OCI-LY1 (cell line): ENCODE results near the gene USP24.

Experiments used
- H2AFZ ChIP-seq: fragments of 200-600 bp; sonication (generic), shearing (Covaris generic); 2 replicates; pipeline ENCODE4 v1.6.0; 2014; ENCODE audit warnings: antibody characterized with exemption, mild to moderate bottlenecking, low read length
- H3F3A ChIP-seq: fragments of 200-600 bp; sonication (generic), shearing (Covaris generic); 2 replicates; pipeline ENCODE4 v1.6.0; 2014; ENCODE audit warnings: mild to moderate bottlenecking, antibody characterized with exemption, low read length, moderate library complexity; ENCODE audit not compliant: insufficient read depth
- H3K27ac ChIP-seq: fragments of 200-600 bp; sonication (generic); 2 replicates; pipeline ENCODE4 v1.5.1; 2014; ENCODE audit warnings: low read length, mixed run types, mild to moderate bottlenecking, low read depth; ENCODE audit not compliant: poor library complexity, severe bottlenecking
- H3K27me3 ChIP-seq: fragments of 200-600 bp; sonication (generic); 2 replicates; pipeline ENCODE4 v1.6.0; 2014; ENCODE audit warnings: antibody characterized with exemption, mild to moderate bottlenecking, low read length, moderate library complexity; ENCODE audit not compliant: insufficient read depth
- H3K36me3 ChIP-seq: fragments of 200-600 bp; sonication (generic); 2 replicates; pipeline ENCODE4 v1.6.1; 2014; ENCODE audit warnings: mild to moderate bottlenecking, antibody characterized with exemption, low read length, moderate library complexity, mixed read lengths; ENCODE audit not compliant: insufficient read depth
- H3K4me1 ChIP-seq: fragments of 200-600 bp; sonication (generic); 2 replicates; pipeline ENCODE4 v1.5.1; 2014; ENCODE audit warnings: mild to moderate bottlenecking, low read length, moderate library complexity; ENCODE audit not compliant: insufficient read depth, severe bottlenecking
- H3K4me2 ChIP-seq: fragments of 200-600 bp; sonication (generic), shearing (Covaris generic); 2 replicates; pipeline ENCODE4 v1.6.1; 2014; ENCODE audit warnings: low read length
- H3K4me3 ChIP-seq: fragments of 200-600 bp; sonication (generic); 2 replicates; pipeline ENCODE4 v1.5.1; 2014; ENCODE audit warnings: low read length, low read depth, mild to moderate bottlenecking, mixed read lengths; ENCODE audit not compliant: poor library complexity, severe bottlenecking
- H3K79me2 ChIP-seq: fragments of 200-600 bp; shearing (Covaris generic); 2 replicates; pipeline ENCODE4 v1.6.1; 2016; ENCODE audit warnings: mixed run types, low read length, mixed read lengths; ENCODE audit not compliant: insufficient read depth
- H3K9ac ChIP-seq: fragments of 200-600 bp; sonication (generic), shearing (Covaris generic); 2 replicates; pipeline ENCODE4 v1.6.1; 2014; ENCODE audit warnings: mild to moderate bottlenecking, low read length, mixed read lengths
- H3K9me2 ChIP-seq: fragments of 200-600 bp; sonication (generic), shearing (Covaris generic); 2 replicates; pipeline ENCODE4 v1.6.1; 2014; ENCODE audit warnings: low read depth, mild to moderate bottlenecking, low read length, mixed read lengths
- H3K9me3 ChIP-seq: fragments of 200-600 bp; shearing (Covaris generic); 2 replicates; pipeline ENCODE4 v1.6.1; 2014; ENCODE audit warnings: low read length, mixed read lengths
- H4K20me1 ChIP-seq: fragments of 200-600 bp; sonication (generic), shearing (Covaris generic); 2 replicates; pipeline ENCODE4 v1.6.0; 2016; ENCODE audit warnings: mild to moderate bottlenecking, low read length; ENCODE audit not compliant: insufficient read depth
- EZH2 ChIP-seq: fragments of 200-600 bp; sonication (generic), shearing (Covaris generic); IDR thresholded peaks from 2 replicates; pipeline ENCODE4 v1.8.0; 2017; ENCODE audit warnings: borderline replicate concordance, mixed run types, mild to moderate bottlenecking, antibody characterized with exemption, low read length, moderate library complexity, mixed read lengths
- TF ChIP-seq, protein P1 (sequence below): fragments of 200-600 bp; sonication (generic), shearing (Covaris generic); IDR thresholded peaks from 2 replicates; pipeline ENCODE4 v1.5.1; 2017; ENCODE audit warnings: mild to moderate bottlenecking, antibody characterized with exemption, low read length, moderate library complexity, mixed read lengths

USP24 gene

DNA sequence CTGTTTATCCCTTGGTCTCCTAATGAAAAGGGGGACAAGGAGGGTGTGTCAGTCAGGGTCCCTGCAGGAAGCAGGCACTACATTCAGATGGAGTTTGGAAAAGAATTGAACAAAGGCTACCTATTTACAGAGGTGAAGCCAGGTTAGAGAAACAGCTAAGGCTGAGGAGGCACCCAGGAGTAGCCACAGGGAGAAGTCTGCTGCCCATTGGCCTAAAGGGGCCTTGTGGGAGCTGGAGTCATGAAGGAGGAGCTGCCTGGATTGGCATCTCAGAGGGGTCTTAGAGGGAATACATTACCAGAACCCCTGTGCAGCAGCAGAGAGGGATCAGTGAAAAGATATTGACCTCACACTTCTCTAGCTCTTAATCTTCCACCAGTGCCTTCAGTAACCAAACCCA, 31.2 kb upstream of the USP24 start:
- Histone ChIP-seq H3K79me2 (no peaks in the 10 kb centered on the region), H3F3A (no peaks in the 10 kb centered on the region), H3K9me2 (no peaks in the 10 kb centered on the region), H3K4me1 (no peaks in the 10 kb centered on the region), H2AFZ (no peak overlapping the region), H3K9me3 (no peaks in the 10 kb centered on the region), H3K27ac (no peak overlapping the region), H3K9ac (no peak overlapping the region), H3K27me3 (no peaks in the 10 kb centered on the region), H4K20me1 (no peaks in the 10 kb centered on the region), H3K4me3 (no peak overlapping the region), H3K36me3 (no peaks in the 10 kb centered on the region), H3K4me2 (no peak overlapping the region)
- no peak for TF ChIP-seq EZH2
- TF ChIP-seq, protein P1, sequence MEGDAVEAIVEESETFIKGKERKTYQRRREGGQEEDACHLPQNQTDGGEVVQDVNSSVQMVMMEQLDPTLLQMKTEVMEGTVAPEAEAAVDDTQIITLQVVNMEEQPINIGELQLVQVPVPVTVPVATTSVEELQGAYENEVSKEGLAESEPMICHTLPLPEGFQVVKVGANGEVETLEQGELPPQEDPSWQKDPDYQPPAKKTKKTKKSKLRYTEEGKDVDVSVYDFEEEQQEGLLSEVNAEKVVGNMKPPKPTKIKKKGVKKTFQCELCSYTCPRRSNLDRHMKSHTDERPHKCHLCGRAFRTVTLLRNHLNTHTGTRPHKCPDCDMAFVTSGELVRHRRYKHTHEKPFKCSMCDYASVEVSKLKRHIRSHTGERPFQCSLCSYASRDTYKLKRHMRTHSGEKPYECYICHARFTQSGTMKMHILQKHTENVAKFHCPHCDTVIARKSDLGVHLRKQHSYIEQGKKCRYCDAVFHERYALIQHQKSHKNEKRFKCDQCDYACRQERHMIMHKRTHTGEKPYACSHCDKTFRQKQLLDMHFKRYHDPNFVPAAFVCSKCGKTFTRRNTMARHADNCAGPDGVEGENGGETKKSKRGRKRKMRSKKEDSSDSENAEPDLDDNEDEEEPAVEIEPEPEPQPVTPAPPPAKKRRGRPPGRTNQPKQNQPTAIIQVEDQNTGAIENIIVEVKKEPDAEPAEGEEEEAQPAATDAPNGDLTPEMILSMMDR: no peak

DNA sequence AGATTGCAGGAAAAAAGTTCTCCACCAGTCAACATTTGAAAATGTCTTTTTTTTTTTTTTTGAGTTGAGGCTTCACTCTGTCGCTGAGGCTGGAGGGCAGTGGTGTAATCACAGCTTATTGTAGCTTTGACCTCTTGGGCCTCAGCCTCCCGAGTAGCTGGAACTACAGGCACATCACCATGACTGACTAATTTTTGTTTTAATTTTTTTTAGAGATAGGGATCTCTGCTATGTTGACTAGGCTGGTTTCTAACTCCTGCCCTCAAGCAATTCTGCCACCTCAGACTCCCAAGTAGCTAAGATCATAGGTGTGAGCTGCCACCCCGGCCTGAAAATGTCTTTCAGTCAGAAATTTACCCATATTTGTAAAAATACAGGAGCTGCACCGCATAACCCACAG, 30.6 kb upstream of the USP24 start:
- no peaks in the 10 kb centered on the region for H3K9me3 ChIP-seq
- TF ChIP-seq, protein P1: no peak
- H3F3A ChIP-seq: no peaks in the 10 kb centered on the region
- no peak overlapping the region for H3K4me3 ChIP-seq
- no peak overlapping the region for H3K9ac ChIP-seq
- H3K27me3 ChIP-seq: no peaks in the 10 kb centered on the region
- no peak overlapping the region for H2AFZ ChIP-seq
- H3K4me2 ChIP-seq: no peak overlapping the region
- H3K27ac ChIP-seq: no peak overlapping the region
- no peaks in the 10 kb centered on the region for H3K36me3 ChIP-seq
- H3K4me1 ChIP-seq: no peaks in the 10 kb centered on the region
- H3K9me2 ChIP-seq: no peaks in the 10 kb centered on the region
- no peaks in the 10 kb centered on the region for H3K79me2 ChIP-seq
- no peaks in the 10 kb centered on the region for H4K20me1 ChIP-seq

DNA sequence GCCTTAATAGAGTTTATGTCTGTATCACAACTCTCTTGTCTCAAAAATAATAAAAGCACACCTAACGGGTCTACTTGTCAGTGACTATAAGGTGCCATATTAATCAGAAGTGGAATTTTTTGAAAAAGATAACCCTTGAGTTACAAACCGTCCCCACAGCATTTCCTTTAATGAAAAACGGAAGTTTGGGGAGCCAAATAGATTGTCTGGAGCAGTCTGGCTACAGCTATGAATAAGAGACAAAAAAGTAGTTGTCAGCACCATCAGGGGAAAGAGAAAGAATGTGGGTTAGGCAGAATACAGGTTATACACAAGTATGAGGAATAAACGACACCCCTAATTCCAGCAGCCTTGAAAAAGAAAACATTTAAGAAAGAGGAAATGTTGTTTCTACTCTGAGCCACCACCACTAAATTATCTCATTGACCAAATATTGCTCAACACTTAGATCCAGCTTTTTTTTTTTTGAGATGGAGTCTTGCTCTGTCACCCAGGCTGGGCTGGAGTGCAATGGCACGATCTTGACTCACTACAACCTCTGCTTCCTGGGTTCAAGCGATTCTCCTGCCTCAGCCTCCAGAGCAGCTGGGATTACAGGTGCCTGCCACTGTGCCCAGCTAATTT, 29.4 kb upstream of the USP24 start:
- H3K36me3 ChIP-seq: no peaks in the 10 kb centered on the region
- H3K27ac ChIP-seq: no peak overlapping the region
- H3F3A ChIP-seq: no peaks in the 10 kb centered on the region
- H3K4me3 ChIP-seq: no peak overlapping the region
- no peaks in the 10 kb centered on the region for H3K27me3 ChIP-seq
- H2AFZ ChIP-seq: no peak overlapping the region
- no peaks in the 10 kb centered on the region for H3K79me2 ChIP-seq
- no peak overlapping the region for H3K9ac ChIP-seq
- no peaks in the 10 kb centered on the region for H3K9me2 ChIP-seq
- H3K4me1 ChIP-seq: no peaks in the 10 kb centered on the region
- TF ChIP-seq, protein P1: no peak
- TF ChIP-seq EZH2: no peak
- no peak overlapping the region for H3K4me2 ChIP-seq
- H4K20me1 ChIP-seq: no peaks in the 10 kb centered on the region
- no peaks in the 10 kb centered on the region for H3K9me3 ChIP-seq
